ENCODE measurements around the gene SORCS2. TPM values are rescaled to one million over a fixed set of nuclear protein-coding genes. Genes with fewer than 3 reads are reported as not detected.

Gene SORCS2
- total RNA-seq, 4 donors from 2014 or later, result 1.1 to 2.5 (median 2.0) TPM

GRCh38 chr4:7500404-7500803 lies 308.1 kb downstream of the SORCS2 start:
- no peak for TF ChIP-seq CTCF (IDR thresholded peaks at IDR 0.05)
- no peak for TF ChIP-seq POLR2A (IDR thresholded peaks at IDR 0.05)
- DNase-seq, result no peak
- no peaks in the 10 kb centered on the region for H3K4me1 ChIP-seq
- no peak overlapping the region for H3K27ac ChIP-seq
- intact Hi-C loops (cut with DNase I), result no loop called here
- no peaks in the 10 kb centered on the region for H3K27me3 ChIP-seq
- H3K4me3 ChIP-seq, result no peak overlapping the region
- 70 to 73% methylated on average over 8 to 10 of the region's 10 CpGs for WGBS, 2 donors
- no peaks in the 10 kb centered on the region for H3K9me3 ChIP-seq
- H3K36me3 ChIP-seq, result no peaks in the 10 kb centered on the region

- Histone ChIP-seq H3K27ac (no peak overlapping the region), H3K36me3 (no peaks in the 10 kb centered on the region), H3K9me3 (no peaks in the 10 kb centered on the region), H3K27me3 (no peaks in the 10 kb centered on the region), H3K4me3 (no peak overlapping the region), H3K4me1 (no peaks in the 10 kb centered on the region)
- 76 to 77% methylated on average over 5 to 9 of the region's 11 CpGs for WGBS, 2 donors
- TF ChIP-seq CTCF (IDR thresholded peaks at IDR 0.05), result no peak
- TF ChIP-seq POLR2A (IDR thresholded peaks at IDR 0.05), result no peak
- DNase-seq, result no peak
- intact Hi-C loops (cut with DNase I), result no loop called here
Measured at GRCh38 chr4:7501314-7501713, 309.0 kb downstream of the SORCS2 start.

GRCh38 chr4:7501873-7502272 lies 309.5 kb downstream of the SORCS2 start:
- Histone ChIP-seq H3K4me3 (no peak overlapping the region), H3K36me3 (no peaks in the 10 kb centered on the region), H3K27me3 (peaks cover 0 to 4% (median 0%) of the 10 kb centered on the region in 4 donors), H3K27ac (no peak overlapping the region), H3K9me3 (no peaks in the 10 kb centered on the region), H3K4me1 (no peaks in the 10 kb centered on the region)
- 72 to 87% methylated on average over 2 to 3 of the region's 11 CpGs for WGBS, 2 donors
- DNase-seq, result no peak
- TF ChIP-seq POLR2A (IDR thresholded peaks at IDR 0.05) (no peak), CTCF (IDR thresholded peaks at IDR 0.05) (no peak)
- intact Hi-C loops (cut with DNase I), result no loop called here

GRCh38 chr4:7503559-7504249 lies 311.4 kb downstream of the SORCS2 start:
- Histone ChIP-seq H3K36me3 (no peaks in the 10 kb centered on the region), H3K27me3 (peaks cover 0 to 7% (median 0%) of the 10 kb centered on the region in 4 donors), H3K4me3 (no peak overlapping the region), H3K27ac (no peak overlapping the region), H3K4me1 (no peaks in the 10 kb centered on the region), H3K9me3 (no peaks in the 10 kb centered on the region)
- intact Hi-C loops (cut with DNase I), result no loop called here
- TF ChIP-seq CTCF (IDR thresholded peaks at IDR 0.05), result no peak
- TF ChIP-seq POLR2A (IDR thresholded peaks at IDR 0.05), result no peak
- 75 to 80% methylated on average over 8 to 11 of the region's 15 CpGs for WGBS, 2 donors
- DNase-seq, result no peak

GRCh38 chr4:7505116-7505900 lies 313.0 kb downstream of the SORCS2 start:
- TF ChIP-seq POLR2A (IDR thresholded peaks at IDR 0.05), result no peak
- TF ChIP-seq CTCF (IDR thresholded peaks at IDR 0.05), result no peak
- intact Hi-C loops (cut with DNase I), result no loop called here
- WGBS, 2 donors, result 92% methylated on average over 18 to 19 of the region's 25 CpGs
- H3K36me3 ChIP-seq, result no peaks in the 10 kb centered on the region
- no peaks in the 10 kb centered on the region for H3K4me1 ChIP-seq
- no peak overlapping the region for H3K27ac ChIP-seq
- no peak overlapping the region for H3K4me3 ChIP-seq
- peaks cover 0 to 23% (median 0%) of the 10 kb centered on the region in 4 donors for H3K27me3 ChIP-seq
- DNase-seq, result no peak
- H3K9me3 ChIP-seq, result no peaks in the 10 kb centered on the region

All from esophagus squamous epithelium (tissue), 5 donors.